Choroid plexus epithelial cell (primary cell): ENCODE results near the gene IDH3G.

Experiments used
- DNase-seq: peaks from one replicate; pipeline ENCODE4 v3.0.0-alpha.2; 2010; ENCODE audit warnings: low read depth
- H3K4me3 ChIP-seq: 2 replicates; pipeline ENCODE4 v1.5.1; 2011; ENCODE audit warnings: low read depth, mild to moderate bottlenecking, control low read depth, low read length, moderate library complexity
- TF ChIP-seq, protein P1 (sequence below): conservative IDR thresholded peaks from 2 replicates; pipeline ENCODE4 v1.5.1; 2011; ENCODE audit warnings: low read depth, mild to moderate bottlenecking, control low read depth, inconsistent platforms, low read length, moderate library complexity

Gene IDH3G

DNA sequence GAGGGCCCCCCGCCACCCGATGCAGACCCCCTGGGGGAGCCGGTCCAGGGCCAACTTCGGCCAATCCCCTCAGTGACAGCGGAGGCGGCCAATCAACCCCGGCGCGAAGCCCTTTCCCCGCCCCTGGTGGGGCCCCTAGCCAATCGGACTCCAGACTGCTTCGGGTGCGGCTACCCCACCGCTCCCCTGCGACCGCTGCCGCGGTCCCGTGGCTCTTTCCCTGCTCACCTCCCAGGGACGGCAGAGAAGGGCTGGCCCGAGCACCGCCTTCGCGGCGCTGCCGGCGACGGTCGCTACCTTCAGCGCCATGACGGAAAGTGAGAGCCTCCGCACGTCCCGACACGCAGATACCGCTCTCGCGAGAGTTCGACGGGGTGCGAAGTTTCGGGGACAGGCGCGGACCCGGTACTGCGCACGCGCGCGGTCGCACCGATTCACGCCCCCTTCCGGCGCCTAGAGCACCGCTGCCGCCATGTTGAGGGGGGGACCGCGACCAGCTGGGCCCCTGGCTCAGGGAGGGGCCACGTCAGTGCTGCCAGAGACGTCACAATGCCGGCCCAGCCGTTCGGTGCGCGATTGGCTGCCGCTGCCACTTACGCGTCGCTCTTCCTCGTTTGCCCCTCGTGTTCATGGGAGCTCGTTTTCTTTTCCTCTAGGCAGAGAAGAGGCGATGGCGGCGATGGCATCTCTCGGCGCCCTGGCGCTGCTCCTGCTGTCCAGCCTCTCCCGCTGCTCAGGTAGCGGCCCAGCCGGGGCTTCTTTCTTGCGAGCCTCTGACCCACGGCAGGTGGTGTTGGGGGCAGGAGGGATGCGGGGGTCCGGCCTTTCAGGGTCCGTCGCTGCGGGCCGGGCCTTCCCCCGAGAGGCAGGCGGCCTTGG, at the start of gene IDH3G, which contains the start of gene SSR4:
TSS of gene IDH3G (minus strand) at position 358 of the 879 bp plus-strand sequence. CDS start at position 309, 49 bp downstream.
TSS of gene SSR4 (plus strand) at position 651 of the 879 bp plus-strand sequence. CDS start at position 671, 20 bp downstream.
- H3K4me3 ChIP-seq = peak within 1 kb of the TSS; percentile 90
- DNase-seq = peak; percentile 96

DNA sequence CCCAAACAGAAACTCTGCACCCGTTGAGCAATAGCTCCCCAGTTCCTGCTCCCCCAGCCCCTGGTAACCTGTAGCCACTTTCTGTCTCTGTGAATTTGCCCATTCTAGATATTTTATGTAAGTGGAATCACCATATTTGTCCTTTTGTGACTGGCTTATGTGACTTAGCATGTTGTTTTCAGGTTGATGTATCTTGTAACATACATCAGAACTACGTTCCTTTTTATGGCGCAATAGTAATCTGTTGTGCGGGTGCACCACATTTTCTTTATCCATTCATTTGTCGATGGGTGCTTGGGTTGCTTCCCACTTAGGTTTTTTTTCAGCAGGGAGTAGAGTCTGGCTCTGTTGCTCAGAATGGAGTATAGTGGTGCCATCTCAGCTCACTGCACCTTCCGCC, 42.7 kb upstream of the IDH3G start:
- TF ChIP-seq, protein P1, sequence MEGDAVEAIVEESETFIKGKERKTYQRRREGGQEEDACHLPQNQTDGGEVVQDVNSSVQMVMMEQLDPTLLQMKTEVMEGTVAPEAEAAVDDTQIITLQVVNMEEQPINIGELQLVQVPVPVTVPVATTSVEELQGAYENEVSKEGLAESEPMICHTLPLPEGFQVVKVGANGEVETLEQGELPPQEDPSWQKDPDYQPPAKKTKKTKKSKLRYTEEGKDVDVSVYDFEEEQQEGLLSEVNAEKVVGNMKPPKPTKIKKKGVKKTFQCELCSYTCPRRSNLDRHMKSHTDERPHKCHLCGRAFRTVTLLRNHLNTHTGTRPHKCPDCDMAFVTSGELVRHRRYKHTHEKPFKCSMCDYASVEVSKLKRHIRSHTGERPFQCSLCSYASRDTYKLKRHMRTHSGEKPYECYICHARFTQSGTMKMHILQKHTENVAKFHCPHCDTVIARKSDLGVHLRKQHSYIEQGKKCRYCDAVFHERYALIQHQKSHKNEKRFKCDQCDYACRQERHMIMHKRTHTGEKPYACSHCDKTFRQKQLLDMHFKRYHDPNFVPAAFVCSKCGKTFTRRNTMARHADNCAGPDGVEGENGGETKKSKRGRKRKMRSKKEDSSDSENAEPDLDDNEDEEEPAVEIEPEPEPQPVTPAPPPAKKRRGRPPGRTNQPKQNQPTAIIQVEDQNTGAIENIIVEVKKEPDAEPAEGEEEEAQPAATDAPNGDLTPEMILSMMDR = no peak
- no peak for DNase-seq

More for the DNA sequence above, at the start of gene IDH3G, which contains the start of gene SSR4:
- TF ChIP-seq, protein P1 = peak; percentile 11

DNA sequence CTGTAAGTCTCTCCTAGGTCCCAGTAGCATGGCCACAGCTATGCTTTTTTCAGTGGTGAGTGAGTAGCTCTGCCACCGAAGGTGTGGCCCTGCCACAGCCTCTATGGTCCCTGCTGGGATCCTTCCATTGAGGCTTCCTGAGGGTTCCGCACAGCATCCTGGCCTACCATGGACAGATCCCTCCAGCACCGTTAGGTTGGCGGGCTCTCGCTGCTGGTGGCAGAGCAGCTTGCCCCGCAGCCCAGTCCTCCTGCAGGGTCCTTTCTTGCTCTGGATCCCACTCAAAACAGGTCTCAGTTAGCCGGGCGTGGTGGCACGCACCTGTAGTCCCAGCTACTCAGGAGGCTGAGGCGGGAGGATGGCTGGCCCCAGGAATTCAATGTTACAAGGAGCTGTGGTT, 38.6 kb upstream of the IDH3G start:
- TF ChIP-seq, protein P1 = no peak
- no peak overlapping the region for H3K4me3 ChIP-seq
- no peak for DNase-seq

More for the DNA sequence above, 42.7 kb upstream of the IDH3G start:
- H3K4me3 ChIP-seq = no peak overlapping the region

DNA sequence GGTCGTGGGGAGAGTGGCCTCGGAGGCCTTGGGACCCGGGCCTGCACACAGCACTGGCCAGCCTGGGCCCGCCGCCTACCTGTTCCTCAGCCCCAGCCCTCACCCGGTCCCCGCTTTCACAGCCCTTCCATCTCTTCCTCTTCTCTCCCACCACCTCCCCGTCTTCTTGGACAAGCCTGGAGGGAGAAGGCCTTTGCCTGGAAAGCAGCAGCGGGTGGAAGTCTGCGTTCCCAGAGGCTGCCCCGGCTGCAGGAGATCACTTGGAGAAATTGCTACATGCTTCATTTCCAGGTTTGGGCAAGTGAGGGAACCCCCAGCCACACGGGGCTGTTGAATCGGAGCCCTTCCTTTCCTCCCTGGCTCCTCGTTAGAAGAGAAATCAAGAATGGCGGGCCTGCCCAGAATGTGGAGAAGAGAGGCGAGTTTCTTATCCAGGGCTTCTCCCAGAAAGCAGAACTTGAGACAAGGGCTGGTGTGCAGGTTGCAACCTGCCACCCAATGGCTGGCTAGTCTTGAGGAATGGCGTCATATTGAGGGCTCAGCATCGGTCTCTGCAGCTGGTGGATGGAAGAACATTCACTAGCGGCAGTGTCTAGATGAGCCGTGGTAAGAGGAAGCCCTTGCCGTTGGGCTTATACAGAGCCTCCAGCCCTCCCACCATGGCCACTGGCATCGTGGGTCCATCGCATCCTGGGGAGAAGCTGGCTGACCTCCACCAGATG, 37.4 kb upstream of the IDH3G start:
- TF ChIP-seq, protein P1 = no peak
- H3K4me3 ChIP-seq = no peak overlapping the region
- DNase-seq = no peak

DNA sequence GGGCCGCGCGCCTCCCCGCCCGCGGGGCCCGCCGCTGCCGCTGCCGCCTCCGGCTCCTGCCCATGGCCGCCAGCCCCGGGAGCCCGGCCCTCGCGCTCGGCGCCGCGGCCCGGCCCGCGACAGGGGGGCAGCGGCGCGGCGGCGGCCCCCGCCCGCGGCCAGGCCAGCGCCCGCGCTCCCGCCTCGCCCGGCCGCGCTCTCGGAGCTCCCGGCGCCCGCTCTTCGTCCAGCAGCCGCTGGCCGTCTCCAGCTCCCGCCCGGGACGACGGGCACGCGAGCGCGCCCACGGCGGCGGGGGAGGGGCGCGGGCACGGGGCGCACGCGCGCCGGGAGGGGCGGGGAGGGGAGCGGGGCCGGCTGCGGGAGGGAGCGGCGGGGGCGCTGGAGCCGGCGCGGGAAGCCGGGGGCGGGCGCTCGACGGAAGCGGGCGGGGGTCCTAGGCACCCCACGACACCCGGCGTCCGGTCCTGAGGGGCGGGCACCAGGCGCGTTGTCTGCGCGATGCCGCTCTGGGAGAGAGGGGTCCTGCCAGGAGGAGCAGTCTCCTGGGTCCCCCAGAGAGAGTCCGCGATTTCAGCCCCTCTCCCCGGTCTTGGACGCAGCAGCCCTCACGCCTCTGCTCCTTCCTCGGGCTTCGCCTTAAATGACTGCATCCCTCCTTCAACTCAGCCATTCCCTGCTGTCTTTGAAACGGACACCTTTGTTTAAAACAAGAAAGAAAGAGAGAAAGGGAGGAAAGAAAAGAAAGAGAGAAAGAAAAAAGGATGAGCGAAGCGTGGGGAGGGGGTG, 36.7 kb upstream of the IDH3G start:
- no peak for DNase-seq
- TF ChIP-seq, protein P1 = no peak
- no peak overlapping the region for H3K4me3 ChIP-seq

DNA sequence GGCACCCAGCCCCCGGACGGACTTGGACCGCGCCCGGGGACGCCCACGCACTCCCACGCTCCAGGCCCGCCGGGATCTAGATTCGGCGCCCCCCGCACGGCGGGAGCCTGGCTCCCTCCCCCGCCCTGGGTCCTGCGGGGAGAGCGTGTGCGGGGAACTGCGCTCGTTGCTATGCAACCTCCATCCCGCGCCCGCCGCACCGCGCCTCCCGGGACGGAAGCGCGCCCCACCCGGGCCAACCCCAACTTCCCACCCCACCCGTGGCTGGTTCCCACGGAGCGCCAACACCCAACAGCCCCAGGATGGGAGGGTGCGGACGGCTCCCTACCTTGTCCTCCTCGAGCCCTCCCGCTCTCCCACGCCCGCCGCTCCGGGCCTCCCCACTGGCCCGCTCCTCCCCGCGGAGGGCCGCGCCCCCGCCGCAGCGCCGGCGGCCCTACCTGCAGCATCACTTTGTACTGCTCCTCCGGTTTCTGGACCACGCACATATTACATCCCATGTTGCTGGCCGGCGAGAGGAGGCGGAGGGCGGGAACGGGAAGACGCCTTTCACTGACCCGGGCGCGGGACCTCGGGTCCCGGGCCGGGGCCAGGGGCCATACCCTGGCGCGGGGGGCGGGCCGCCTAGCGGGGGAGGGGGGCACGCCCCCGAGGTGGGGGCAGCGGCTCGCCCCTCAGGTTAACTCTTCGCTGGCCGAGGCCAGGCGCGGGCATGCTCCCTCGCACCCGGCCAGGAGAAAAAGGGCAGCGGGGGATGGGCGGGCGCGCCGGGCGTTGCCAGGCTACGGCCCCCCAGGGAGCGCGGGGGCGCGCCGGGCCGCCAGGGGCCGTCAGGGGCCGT, 35.8 kb upstream of the IDH3G start, which contains the start of gene PDZD4:
TSS of gene PDZD4 (minus strand) at position 746 of the 841 bp plus-strand sequence. CDS start at position 500, 246 bp downstream.
- H3K4me3 ChIP-seq = no peak within 1 kb of the TSS
- TF ChIP-seq, protein P1 = no peak
- no peak for DNase-seq
